NK-92 treated with Interleukin-12 subunit alpha and Interleukin-12 subunit beta, amount 100 ng/mL, for 24 hours (cell line): ENCODE measurements around the gene POMT2.

Experiments used
- DNase-seq: peaks from one replicate; lab custom pipeline; 2025; lab: John Stamatoyannopoulos, UW

Gene POMT2

GRCh38 chr14:77267937-77268699 is 52.6 kb downstream of the POMT2 start:
- no peak for DNase-seq

DNA sequence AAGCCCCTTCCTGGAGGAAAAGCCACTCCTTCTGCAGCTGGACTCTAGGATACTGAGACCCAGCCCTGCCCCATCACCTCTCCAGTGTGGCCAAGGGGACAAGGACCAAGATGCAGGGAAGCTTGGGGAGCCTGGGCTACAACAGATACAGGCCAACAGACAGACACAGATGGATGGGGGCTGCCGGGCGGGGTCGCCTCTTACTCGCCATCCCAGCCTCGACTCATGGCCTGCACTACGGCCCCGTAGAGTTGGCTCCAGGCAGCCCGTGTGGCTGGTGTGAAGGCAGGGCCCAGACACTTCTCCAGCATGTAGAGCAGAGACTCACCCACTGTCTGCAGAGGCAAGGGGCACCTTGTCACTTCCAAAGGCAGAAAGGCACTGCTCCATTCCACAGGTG is 54.3 kb downstream of the POMT2 start:
- DNase-seq, result no peak

DNA sequence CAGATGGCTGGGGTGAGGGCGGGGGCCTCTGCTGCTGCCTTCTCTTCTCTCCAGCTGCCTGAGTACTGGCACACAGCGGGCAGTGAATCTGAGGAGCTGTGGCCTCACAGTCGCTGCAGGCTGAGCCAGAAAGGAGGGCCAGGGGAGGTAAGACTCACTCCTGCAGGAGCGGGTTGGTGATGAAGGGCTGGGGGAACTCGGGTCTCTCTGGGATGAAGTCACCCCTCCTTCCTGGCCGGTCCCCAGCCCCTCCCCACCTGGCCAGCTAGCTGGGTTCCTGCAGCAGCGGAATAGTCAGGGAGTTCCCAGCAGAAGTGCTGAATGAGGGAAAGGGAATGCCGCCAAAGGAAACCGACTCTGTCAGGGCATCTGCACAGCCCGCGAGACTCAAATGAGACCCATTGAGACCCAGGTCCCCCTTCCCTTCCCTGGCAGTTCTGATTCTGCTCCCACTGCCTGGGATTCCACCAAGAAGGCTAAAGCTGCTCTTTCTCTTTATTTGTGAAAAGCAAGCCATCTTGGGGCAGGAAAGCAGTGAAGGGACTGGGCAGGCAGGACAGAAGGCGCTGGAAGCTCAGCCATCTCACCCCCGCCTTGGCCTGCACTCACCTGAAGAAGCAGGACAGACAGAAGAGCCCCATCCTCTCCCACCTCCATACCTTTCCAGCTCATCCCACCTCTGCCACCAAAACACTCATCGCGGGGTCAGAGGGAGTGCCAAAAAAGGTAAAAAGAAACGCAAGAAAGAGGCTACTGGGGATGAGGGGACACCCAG is 54.9 kb downstream of the POMT2 start:
- DNase-seq, result no peak

- no peak for DNase-seq
Measured at GRCh38 chr14:77265187-77265515, 55.5 kb downstream of the POMT2 start.

DNA sequence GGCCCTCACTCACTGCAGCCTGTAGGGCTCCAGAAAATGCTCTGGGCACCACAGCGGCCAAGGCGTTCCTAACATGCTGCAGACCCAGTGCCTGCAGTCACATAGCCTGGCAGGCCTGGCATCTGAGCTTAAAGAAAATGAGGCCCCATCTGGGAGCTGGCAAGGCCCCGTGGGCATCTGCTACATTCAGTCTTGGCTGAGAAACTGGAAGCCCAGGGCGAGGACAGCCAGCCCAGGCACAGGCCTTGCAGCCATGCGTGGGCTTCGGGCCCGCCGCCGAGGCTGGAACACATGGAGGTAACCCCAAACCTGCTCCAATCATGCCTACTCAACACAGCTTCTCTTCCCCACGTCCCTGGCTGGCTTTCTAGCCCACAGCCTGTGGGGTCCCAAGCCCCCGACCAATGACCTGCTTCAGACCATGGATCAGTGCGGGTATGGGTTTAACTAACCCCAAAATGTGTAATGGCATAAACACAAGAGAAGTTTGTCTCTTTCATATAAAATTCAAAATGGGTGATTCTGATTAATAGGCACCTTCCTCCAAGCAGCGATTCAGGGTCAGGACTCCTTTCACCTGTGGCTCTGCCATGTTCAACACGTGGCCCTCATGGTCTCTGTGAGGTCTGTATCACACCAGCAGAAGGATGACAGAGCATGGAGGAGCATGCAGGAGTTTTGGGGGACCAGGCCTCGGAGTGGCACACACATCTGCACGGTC is 56.1 kb downstream of the POMT2 start:
- DNase-seq, result no peak

DNA sequence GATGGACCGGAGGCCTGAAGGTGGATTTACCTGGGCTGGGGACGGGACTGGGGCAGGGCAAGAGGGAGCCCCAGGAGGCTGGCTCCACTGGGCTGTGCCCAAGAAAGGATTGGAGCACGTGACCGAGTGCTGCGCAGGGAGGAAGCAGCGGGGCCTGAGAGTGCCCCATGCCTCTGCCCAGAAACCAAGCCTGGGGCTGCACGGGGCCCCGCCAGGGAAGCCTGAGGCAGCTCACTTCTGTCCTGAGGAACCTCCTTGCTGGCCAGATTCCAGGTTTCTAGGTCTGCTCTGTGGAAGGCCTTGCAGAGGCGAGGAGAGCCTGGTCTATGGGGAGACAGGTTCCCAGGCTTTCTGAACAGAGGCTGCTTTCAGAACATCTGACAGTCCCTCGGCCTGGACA is 60.1 kb downstream of the POMT2 start:
- DNase-seq, result no peak

GRCh38 chr14:77260199-77260598 is 60.5 kb downstream of the POMT2 start:
- no peak for DNase-seq

DNA sequence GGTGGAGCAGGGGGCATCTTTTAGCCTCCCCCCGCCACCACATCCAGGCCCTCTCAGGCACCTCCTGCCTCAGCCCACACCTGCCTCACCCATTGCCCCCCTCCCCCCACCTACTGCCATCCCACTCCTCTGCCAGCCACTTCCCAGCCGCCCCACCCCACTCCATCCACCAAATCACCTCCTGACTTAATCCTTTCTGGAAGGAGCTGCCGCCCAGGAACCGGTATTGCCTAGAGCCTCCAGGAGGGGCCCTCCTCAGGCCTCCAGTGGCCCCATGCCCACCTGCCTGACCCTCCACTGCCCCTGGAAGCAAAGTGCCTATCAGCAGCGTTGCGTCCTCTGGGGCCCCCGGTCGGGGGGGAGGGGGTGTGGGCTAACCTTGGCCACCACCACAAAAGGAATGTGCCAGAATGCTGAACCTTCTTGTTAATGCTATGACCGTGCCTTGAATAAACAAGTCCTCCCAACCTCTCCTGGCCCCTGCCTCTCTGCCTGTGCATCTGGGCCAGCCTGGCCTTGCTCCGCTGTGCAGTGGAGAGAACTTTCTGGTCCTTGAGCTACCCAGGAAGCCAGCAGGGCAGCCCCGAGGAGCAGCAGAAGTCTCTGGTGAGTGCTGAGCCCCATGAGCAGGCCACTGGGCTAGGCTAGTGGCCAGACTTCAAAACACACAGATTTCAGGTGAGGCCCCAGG is 61.5 kb downstream of the POMT2 start:
- DNase-seq, result no peak

DNA sequence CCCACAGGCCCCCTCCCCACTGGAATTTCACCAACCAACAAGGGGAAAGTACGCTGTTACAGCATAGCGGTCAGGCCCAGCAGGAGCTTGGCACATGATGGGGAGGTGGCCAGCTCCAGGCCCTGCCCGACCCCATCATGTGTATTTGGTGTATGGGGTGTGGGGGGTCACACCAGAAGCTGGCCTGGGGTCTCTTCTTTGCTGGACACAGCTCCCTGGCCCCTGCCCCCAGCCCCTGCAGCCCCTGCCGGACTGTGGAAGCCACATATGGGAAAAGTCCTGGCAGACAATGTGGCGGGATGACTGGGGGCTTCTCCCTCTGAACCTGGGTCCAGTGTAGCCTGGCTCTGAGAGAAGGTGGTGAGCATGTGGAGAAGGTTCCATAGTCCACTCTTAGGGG is 62.1 kb downstream of the POMT2 start:
- DNase-seq, result no peak

DNA sequence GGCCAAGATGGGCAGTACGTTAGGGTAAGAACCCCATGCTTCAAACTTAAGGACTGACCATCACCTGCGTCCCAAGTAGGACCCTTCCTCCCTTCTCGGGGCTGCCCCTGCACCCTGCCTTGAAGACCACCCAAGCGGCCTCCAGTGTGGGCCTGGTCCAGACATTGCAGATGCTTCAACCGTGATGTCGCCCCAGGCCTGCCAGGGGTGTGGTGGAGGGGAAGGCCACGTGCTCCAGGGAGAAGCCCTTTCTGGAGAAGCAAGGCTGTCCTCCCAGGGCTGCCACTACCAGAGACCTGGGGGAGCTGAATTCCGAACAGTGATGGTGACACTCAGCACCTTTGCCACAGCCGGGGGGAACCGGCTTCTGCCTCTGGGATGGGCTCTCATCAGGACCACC is 63.0 kb downstream of the POMT2 start:
- no peak for DNase-seq

DNA sequence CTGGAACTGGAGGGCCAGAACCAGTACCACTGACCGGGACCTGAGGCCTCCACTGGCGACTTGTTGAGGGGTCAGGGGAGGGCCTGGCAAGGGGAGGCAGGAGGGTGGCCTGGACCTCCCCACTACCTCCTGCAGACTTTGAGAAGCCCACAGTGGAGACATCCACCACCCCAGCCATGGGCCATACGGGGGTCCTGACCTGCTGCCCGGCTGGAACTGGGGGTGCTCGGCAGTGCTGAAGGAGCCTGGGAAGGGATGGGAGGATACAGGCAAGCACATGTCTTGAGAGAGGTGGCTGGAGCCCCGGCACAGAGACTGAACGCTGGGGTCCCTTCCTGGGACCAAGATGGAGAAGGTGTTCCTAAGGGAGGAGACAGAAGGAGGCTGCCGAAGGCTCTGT is 64.0 kb downstream of the POMT2 start:
- no peak for DNase-seq

- no peak for DNase-seq
Measured at GRCh38 chr14:77253333-77254190, 67.1 kb downstream of the POMT2 start.

DNA sequence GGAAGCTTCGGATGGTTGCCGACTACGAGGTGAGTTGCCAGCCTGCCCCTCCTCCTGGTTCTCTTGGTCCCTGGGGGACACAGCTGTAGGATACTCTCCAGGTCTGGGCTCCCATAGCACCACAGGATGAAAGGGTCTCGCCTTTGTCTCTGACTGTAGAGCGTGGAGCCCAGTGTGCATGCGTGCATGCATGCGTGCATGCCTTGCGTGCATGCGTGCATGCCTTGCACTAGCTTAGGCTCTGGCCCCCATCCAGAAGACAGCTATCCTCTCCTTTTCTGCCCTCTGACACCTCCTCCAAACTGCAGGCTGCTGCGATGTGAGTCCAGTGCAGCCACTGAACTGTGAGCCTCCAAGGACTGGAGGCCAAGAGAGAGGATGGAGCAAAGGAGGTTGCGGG is 68.8 kb downstream of the POMT2 start:
- DNase-seq, result no peak

DNA sequence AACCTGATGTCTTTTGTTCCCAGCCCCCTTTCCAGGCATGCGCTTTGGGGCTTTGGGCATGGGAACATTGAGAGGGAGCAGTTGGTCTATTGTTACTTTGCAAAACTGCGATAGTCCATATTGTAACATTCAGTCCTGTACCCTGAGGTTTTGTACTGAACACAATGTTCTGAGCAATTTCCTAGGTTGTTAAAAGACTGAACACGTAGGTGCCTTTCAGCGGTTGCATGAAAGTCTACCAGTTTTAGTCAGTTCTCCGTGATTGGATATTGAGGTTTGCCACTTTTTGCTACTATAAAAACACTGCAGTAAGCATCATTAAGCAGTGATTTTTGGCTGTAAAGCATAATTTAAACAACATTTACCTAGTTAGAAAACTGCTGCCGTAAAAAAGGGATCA is 69.8 kb downstream of the POMT2 start:
- DNase-seq, result no peak

GRCh38 chr14:77249286-77249685 is 71.4 kb downstream of the POMT2 start:
- no peak for DNase-seq

DNA sequence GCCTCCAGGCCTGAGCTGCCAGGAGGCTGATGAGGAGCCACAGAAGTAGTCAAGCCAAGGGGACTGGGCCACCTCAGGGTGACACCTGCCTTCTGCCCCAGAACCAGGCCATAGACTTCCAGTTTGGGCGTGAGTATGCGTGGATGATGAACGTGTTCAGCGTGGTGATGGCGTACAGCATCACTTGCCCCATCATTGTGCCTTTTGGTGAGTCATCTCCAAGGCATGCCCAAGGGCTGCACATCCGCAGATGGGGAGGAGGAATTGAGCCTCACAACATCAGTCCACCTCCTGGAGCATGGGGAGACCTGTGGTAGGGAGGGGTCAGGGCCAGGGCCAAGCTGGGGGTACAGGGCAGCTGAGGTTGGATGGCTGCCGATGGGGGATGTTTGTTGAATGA is 72.0 kb downstream of the POMT2 start:
- no peak for DNase-seq

- no peak for DNase-seq
Measured at GRCh38 chr14:77246784-77247183, 73.9 kb downstream of the POMT2 start.

DNA sequence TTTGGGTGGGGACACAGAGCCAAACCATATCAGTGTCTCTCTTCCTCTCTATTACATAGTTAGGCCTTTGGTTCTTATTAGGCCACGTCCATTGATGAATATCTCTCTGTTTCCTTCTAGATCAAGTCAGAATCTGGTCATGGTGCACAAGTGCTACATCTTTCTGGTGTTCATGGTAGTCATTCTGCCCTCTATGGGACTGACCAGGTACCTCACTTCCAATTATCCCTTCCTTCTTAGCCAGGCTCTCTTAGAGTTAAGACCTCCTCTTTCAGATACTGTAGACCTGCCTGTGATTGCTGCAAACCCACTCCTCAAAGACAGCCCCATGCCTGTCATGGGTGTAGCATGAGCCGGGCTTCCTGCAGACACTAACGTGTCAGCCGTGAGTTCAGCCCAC is 74.9 kb downstream of the POMT2 start:
- no peak for DNase-seq

DNA sequence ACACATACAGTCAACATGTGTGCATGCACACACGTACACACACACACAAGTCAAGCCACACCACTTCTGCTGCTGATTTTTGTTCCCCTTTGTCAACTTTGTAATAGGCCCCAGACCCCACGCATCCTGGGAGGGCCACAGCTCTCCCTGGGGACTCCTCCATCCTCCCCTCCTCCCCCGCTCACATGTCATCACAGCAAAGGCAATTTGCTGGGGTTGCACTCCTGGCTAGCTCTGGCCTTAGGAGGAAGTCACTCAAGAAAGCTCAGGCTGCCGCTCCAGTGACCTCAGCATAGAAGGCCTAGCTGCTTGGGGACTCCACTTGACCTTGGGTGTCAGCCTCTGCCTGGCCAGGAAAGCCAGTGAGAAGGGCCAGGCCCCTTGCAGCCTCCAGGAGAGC is 76.8 kb downstream of the POMT2 start:
- no peak for DNase-seq

- no peak for DNase-seq
Measured at GRCh38 chr14:77242752-77243151, 77.9 kb downstream of the POMT2 start.

DNA sequence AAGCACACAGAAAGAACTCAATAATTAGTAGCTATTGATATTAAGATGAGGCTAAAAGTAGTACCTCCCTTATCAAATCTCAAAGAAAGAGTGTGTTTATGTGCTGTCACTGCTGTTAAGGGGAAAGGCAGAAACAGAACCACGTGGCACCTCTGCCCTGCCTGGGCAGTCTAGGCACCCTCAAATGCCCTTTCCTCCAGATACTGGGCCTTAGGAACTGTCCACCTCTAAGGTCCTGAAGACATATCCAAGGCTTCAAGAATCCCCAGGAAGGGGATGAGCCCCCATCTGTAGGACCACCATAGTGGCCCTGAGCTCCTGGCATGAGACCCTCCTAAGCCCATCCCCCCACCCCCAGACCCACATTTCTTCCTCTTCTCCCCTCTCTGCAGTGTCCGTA is 78.7 kb downstream of the POMT2 start:
- no peak for DNase-seq
